GM23338 (cell line): ENCODE data around the gene KLK15.
A peak's percentile ranks its signal among the peaks of the same experiment; 100 is the strongest.

Source experiments
- CREB1 ChIP-seq: fragments of 250-450 bp; sonication (Bioruptor Pico); IDR thresholded peaks from 2 replicates; pipeline ENCODE4 v1.5.0; 2020; ENCODE audit warnings: low read depth, mild to moderate bottlenecking, moderate library complexity
- CTCF ChIP-seq, 2 experiments: fragments of 200-600 bp in 1 of 2; sonication (generic) in 1 of 2; conservative IDR thresholded peaks; 2 replicates each; pipeline versions ENCODE4 v1.5.1 to v1.6.1; 2016 to 2017; ENCODE audit warnings: antibody characterized with exemption in 2 of 2, low read depth in 2 of 2, mild to moderate bottlenecking in 2 of 2, moderate library complexity in 1 of 2
- ETS1 ChIP-seq: IDR thresholded peaks from 2 replicates; pipeline ENCODE4 v1.6.1; 2016; ENCODE audit warnings: antibody characterized with exemption
- EZH2 ChIP-seq: fragments of 200-600 bp; sonication (generic); IDR thresholded peaks from one replicate; pipeline ENCODE4 v1.8.0; 2017; ENCODE audit warnings: antibody characterized with exemption, mild to moderate bottlenecking, low read depth; ENCODE audit not compliant: unreplicated experiment
- EZH2phosphoT487 ChIP-seq: fragments of 200-600 bp; sonication (generic); IDR thresholded peaks from one replicate; pipeline ENCODE4 v1.8.1; 2018; ENCODE audit warnings: antibody characterized with exemption; ENCODE audit not compliant: unreplicated experiment
- JUNB ChIP-seq: IDR thresholded peaks from one replicate; pipeline ENCODE4 v1.6.1; 2016; ENCODE audit warnings: antibody characterized with exemption; ENCODE audit not compliant: unreplicated experiment
- NANOG ChIP-seq: IDR thresholded peaks from 2 replicates; pipeline ENCODE4 v1.6.1; 2016; ENCODE audit warnings: antibody characterized with exemption, borderline replicate concordance
- POLR2AphosphoS5 ChIP-seq: IDR thresholded peaks from 2 replicates; pipeline ENCODE4 v1.6.1; 2016; ENCODE audit warnings: antibody characterized with exemption, low read depth
- REST ChIP-seq: IDR thresholded peaks from one replicate; pipeline ENCODE4 v1.6.1; 2018; ENCODE audit warnings: antibody characterized with exemption; ENCODE audit not compliant: unreplicated experiment
- ZNF114 ChIP-seq: fragments of 250-450 bp; sonication (Bioruptor Pico); IDR thresholded peaks from 2 replicates; pipeline ENCODE4 v1.5.0; 2020; ENCODE audit warnings: mild to moderate bottlenecking, moderate library complexity
- ZNF331 ChIP-seq: fragments of 250-450 bp; sonication (Bioruptor Pico); IDR thresholded peaks from 2 replicates; pipeline ENCODE4 v1.5.0; 2020; ENCODE audit warnings: low read depth, mild to moderate bottlenecking, moderate library complexity
- ZNF462 ChIP-seq: fragments of 250-450 bp; sonication (Bioruptor Pico); IDR thresholded peaks from 2 replicates; pipeline ENCODE4 v1.5.0; 2020; ENCODE audit warnings: mild to moderate bottlenecking, moderate library complexity

- TF ChIP-seq EZH2, result no peak
- TF ChIP-seq CTCF (conservative IDR thresholded peaks at IDR 0.05; ENCODE audit: low read depth in 2 of 2), result no peak
- peak; percentile 20; the same call in 1 of the 2 replicates for TF ChIP-seq POLR2AphosphoS5
- no peak for TF ChIP-seq EZH2phosphoT487
- TF ChIP-seq CREB1 (CRISPR knock-in tag), result no peak
- no peak for TF ChIP-seq ETS1
- no peak for TF ChIP-seq REST
- TF ChIP-seq NANOG, result no peak
- TF ChIP-seq ZNF462 (CRISPR knock-in tag), result no peak
- no peak for TF ChIP-seq JUNB
- TF ChIP-seq ZNF331 (CRISPR knock-in tag), result no peak
- TF ChIP-seq ZNF114 (CRISPR knock-in tag), result no peak
Measured at GRCh38 chr19:50797429-50797780, 36.0 kb downstream of the KLK15 start.
